ENCODE results near the gene WWOX.

GRCh38 chr16:78537511-78537910, 438.1 kb downstream of the WWOX start:
- TF ChIP-seq MAZ (IDR thresholded peaks at IDR 0.05; ENCODE audit: borderline replicate concordance, low read depth, low read length) (no peak), CTCF (conservative IDR thresholded peaks at IDR 0.05; ENCODE audit: low read depth, low read length) (no peak), POLR2A (IDR thresholded peaks at IDR 0.05; ENCODE audit: low read depth, low read length) (no peak), USF2 (IDR thresholded peaks at IDR 0.05; ENCODE audit: low read depth, low read length) (no peak), RAD21 (IDR thresholded peaks at IDR 0.05; ENCODE audit: low read length) (no peak), CEBPB (IDR thresholded peaks at IDR 0.05; ENCODE audit: low read depth, low read length) (no peak), MXI1 (IDR thresholded peaks at IDR 0.05; ENCODE audit: borderline replicate concordance, low read depth, low read length) (no peak), RCOR1 (IDR thresholded peaks at IDR 0.05; ENCODE audit: insufficient replicate concordance, low read length) (no peak), MAFK (IDR thresholded peaks at IDR 0.05; ENCODE audit: low read depth, low read length) (no peak), ELK1 (IDR thresholded peaks at IDR 0.05; ENCODE audit: borderline replicate concordance, low read depth, low read length) (no peak), FOS (IDR thresholded peaks at IDR 0.05; ENCODE audit: low read depth, low read length) (no peak)
